ENCODE results near the gene RNU5B-1. TPM values are rescaled to one million over a fixed set of nuclear protein-coding genes. Genes with fewer than 3 reads are reported as not detected.

RNU5B-1 gene
- total and polyA plus RNA-seq, 2 of the 8 experiments (the other 6 are each of a cell fraction or from before 2014, with no cell fraction given) = not detected

GRCh38 chr15:65337436-65338070, 33.1 kb downstream of the RNU5B-1 start:
- H3K4ac ChIP-seq (replicated peaks; ENCODE audit: insufficient read length, low read depth, low read length) = no peak overlapping the region
- H2BK20ac ChIP-seq (ENCODE audit: low read length) = no peak overlapping the region
- POLR2A ChIA-PET (ENCODE audit: partially characterized antibody) = interaction anchor here (1.3 to 3.7 kb wide), 6 partner anchors 11 to 58 kb away, joined by 4 to 20 read pairs (median 5); partner anchors contain the start of gene IGDCC3
- H3K56ac ChIP-seq (replicated peaks; ENCODE audit: insufficient read length, low read depth, low read length) = no peak overlapping the region
- H3K79me1 ChIP-seq (ENCODE audit: low read depth, low read length) = peaks cover 7% of the 10 kb centered on the region
- H3K4me3 ChIP-seq (ENCODE audit: extremely low read depth in 1 of 4, insufficient read depth in 2 of 4, low read depth in 3 of 4, low read length in 4 of 4) = no peak overlapping the region
- no peak overlapping the region for H3K9ac ChIP-seq (replicated peaks in 1 of 4; ENCODE audit: extremely low read depth in 1 of 4, low read depth in 3 of 4, low read length in 3 of 4)
- H4K8ac ChIP-seq (ENCODE audit: extremely low read depth, insufficient read depth, low read length) = no peak overlapping the region
- no peaks in the 10 kb centered on the region; a peak in 1 of 8 replicates for H3K36me3 ChIP-seq (ENCODE audit: control insufficient read depth in 2 of 4, insufficient read depth in 4 of 4, low read length in 3 of 4)
- H3K23me2 ChIP-seq (ENCODE audit: low read depth, low read length) = no peaks in the 10 kb centered on the region
- no peaks in the 10 kb centered on the region for H3K27me3 ChIP-seq (replicated peaks in 1 of 4; ENCODE audit: control insufficient read depth in 3 of 4, extremely low read depth in 1 of 4, insufficient read depth in 3 of 4, low read length in 3 of 4)
- no peaks in the 10 kb centered on the region; a peak in 1 of 4 replicates for H3K79me2 ChIP-seq (ENCODE audit: control insufficient read depth in 1 of 2, insufficient read depth in 2 of 2, low read length in 2 of 2)
- no peak for TF ChIP-seq SP4 (IDR thresholded peaks at IDR 0.05; ENCODE audit: low read length)
- no peak for TF ChIP-seq MAX (IDR thresholded peaks at IDR 0.05)
- H2AFZ ChIP-seq (ENCODE audit: low read length) = no peak overlapping the region
- peaks cover 4 to 8% of the 10 kb centered on the region in 2 experiments for H4K20me1 ChIP-seq (replicated peaks in 1 of 2; ENCODE audit: control insufficient read depth in 1 of 2, insufficient read depth in 2 of 2, low read length in 2 of 2)
- no peak overlapping the region for H3K27ac ChIP-seq (ENCODE audit: low read depth, low read length)
- H2AK5ac ChIP-seq (ENCODE audit: low read depth, low read length) = peak overlapping the region; percentile 32; the same call in 1 of the 2 replicates
- H3K23ac ChIP-seq (ENCODE audit: insufficient read length) = no peak overlapping the region
- no peak overlapping the region for H4K5ac ChIP-seq (ENCODE audit: insufficient read length, low read depth, low read length)
- peak overlapping the region in 1 of 2 experiments; percentile 38; a peak in 1 of 4 replicates for H3K4me2 ChIP-seq (ENCODE audit: insufficient read depth in 1 of 2, low read depth in 2 of 2, low read length in 2 of 2)
- no peak overlapping the region for H4K91ac ChIP-seq (replicated peaks; ENCODE audit: insufficient read length, low read length)
- peak overlapping the region; percentile 20; the same call in 1 of the 2 replicates for H2BK15ac ChIP-seq (ENCODE audit: low read length)
- H2BK12ac ChIP-seq (ENCODE audit: low read depth, low read length) = no peak overlapping the region
- H2BK120ac ChIP-seq (replicated peaks; ENCODE audit: low read depth, low read length) = no peak overlapping the region
- WGBS, 2 experiments (ENCODE audit: extremely low coverage in 1 of 2, insufficient coverage in 1 of 2, insufficient read length in 1 of 2, insufficient replicate concordance in 2 of 2, low coverage in 1 of 2, low lambda C conversion rate in 2 of 2, missing lambda C conversion rate in 1 of 2) = 72% methylated on average over 6 of the region's 6 CpGs; no CpG with 5 or more reads in 1 of the 2 experiments
- CTCF ChIA-PET (ENCODE audit: partially characterized antibody) = interaction anchor here (0.5 to 5.5 kb wide), 18 partner anchors 9 to 150 kb away, joined by 3 to 50 read pairs (median 5); no protein-coding TSS in a partner anchor
- H2BK5ac ChIP-seq (ENCODE audit: low read depth, low read length) = peak overlapping the region; percentile 41; the same call in 1 of the 2 replicates
- peaks cover 20 to 48% (median 37%) of the 10 kb centered on the region in 4 experiments for H3K4me1 ChIP-seq (replicated peaks in 1 of 4; ENCODE audit: control insufficient read depth in 3 of 4, insufficient read depth in 4 of 4, low read length in 3 of 4)
- H3K9me3 ChIP-seq (ENCODE audit: insufficient read depth in 2 of 2, low read depth in 1 of 2, low read length in 1 of 2) = no peaks in the 10 kb centered on the region
- H3K18ac ChIP-seq (ENCODE audit: extremely low read depth, low read length) = peak overlapping the region; percentile 51
- no peak for FAIRE-seq
- DNase-seq (ENCODE audit: low read depth in 1 of 2, low spot score in 2 of 2) = no peak
- H3K14ac ChIP-seq (ENCODE audit: insufficient read length) = no peak overlapping the region
